Measurements from ENCODE around the gene FAM237A. TPM values are rescaled to one million over a fixed set of nuclear protein-coding genes. Genes with fewer than 3 reads are reported as not detected.

FAM237A gene
- total RNA-seq (not detected), total RNA-seq (0 to 0.11 (median 0) reads per million in 172 experiments)
- not detected for polyA plus RNA-seq (2013, experiment 1 of 2)
- not detected for polyA plus RNA-seq (2013, experiment 2 of 2)

DNA sequence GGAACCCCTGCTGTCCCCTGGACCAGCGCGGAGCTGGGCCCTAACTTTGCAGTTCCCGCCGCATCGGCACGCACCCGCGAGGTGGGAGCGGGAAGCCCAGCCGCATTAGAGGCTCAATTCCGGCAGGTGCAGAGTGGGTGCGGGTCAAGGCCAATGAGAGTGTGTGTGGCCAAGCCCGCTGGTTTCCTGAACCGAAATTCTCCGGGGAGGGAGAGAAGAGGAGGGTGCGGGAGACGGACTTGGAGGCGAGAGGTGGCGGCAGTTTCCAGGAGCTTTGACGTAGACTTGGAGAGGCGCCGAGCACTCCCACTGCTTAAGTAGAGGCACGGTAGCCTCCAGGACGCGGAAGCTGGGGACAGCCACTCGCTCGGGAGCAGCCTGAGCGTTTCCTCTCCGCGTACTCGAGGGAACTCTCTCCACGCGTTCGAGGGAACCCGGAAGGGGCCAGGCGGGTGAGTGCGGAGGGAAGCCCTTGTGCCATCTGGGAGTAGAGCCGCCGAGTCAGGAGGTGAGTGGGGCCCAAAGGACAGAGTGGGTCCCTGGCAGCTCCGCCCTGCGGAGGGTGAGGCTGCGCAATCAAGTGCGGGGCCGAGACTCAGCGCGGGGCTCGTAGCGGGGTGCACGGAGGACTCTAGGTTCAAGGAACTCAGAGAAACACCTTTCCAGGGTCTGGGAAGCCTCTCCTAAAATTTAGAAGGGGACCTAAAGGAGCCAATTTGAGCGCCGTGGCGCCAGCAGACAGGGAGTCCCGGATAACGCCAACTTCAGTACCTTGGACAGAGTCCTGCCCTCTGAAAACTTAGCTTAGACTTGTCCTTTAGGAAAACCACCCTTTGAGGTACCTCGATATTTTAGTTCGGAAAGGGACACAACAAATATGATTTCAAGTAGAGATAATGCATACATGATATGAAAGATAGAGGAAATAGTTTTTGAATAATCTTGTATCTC lies at the start of gene FAM237A:
FAM237A (plus strand) TSS at position 413 of the 951 bp plus-strand sequence. CDS start 1,750 bp downstream, outside the sequence.
- ChIA-PET POLR2A (no interaction called here), CTCF (interaction anchor here (0.6 kb wide), 1 partner anchor 898 kb away, joined by 3 read pairs; no protein-coding TSS in a partner anchor)
- DNase-seq (peak in 3 of 14 experiments; percentile 3 to 34 (median 20)), ATAC-seq (ENCODE audit: poor library complexity) (no peak)
- Mint-ChIP-seq H3K36me3 (ENCODE audit: low read depth) (no peaks in the 10 kb centered on the region), H3K27me3 (peaks cover 33% of the 10 kb centered on the region), H3K9me3 (no peaks in the 10 kb centered on the region), H3K27ac (no peak within 1 kb of the TSS), H3K4me3 (no peak within 1 kb of the TSS), H3K4me1 (ENCODE audit: low read depth) (no peaks in the 10 kb centered on the region)
- peaks cover 4 to 14% of the 10 kb centered on the region in 2 experiments for H3K9me3 ChIP-seq (ENCODE audit: control insufficient read depth in 1 of 2, insufficient read depth in 1 of 2, low read length in 2 of 2)
- H3K4me3 ChIP-seq (ENCODE audit: low read length), result no peak within 1 kb of the TSS
- TF ChIP-seq, protein P1, sequence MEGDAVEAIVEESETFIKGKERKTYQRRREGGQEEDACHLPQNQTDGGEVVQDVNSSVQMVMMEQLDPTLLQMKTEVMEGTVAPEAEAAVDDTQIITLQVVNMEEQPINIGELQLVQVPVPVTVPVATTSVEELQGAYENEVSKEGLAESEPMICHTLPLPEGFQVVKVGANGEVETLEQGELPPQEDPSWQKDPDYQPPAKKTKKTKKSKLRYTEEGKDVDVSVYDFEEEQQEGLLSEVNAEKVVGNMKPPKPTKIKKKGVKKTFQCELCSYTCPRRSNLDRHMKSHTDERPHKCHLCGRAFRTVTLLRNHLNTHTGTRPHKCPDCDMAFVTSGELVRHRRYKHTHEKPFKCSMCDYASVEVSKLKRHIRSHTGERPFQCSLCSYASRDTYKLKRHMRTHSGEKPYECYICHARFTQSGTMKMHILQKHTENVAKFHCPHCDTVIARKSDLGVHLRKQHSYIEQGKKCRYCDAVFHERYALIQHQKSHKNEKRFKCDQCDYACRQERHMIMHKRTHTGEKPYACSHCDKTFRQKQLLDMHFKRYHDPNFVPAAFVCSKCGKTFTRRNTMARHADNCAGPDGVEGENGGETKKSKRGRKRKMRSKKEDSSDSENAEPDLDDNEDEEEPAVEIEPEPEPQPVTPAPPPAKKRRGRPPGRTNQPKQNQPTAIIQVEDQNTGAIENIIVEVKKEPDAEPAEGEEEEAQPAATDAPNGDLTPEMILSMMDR (IDR thresholded peaks at IDR 0.05), result no peak
- no peaks in the 10 kb centered on the region for H3K4me1 ChIP-seq (ENCODE audit: insufficient read depth, low read length)
- no peak within 1 kb of the TSS for H3K27ac ChIP-seq (ENCODE audit: low read depth in 1 of 2, low read length in 2 of 2)
- no peaks in the 10 kb centered on the region for H3K36me3 ChIP-seq (ENCODE audit: insufficient read depth, low read length)
- H3K27me3 ChIP-seq (ENCODE audit: control insufficient read depth in 1 of 2, insufficient read depth in 2 of 2, low read length in 2 of 2), result peaks cover 21 to 35% of the 10 kb centered on the region in 2 experiments
- intact Hi-C loops (cut with DNase I, micrococcal nuclease), result no loop called here

- H3K27ac Mint-ChIP-seq, result no peak overlapping the region
- CTCF ChIA-PET, result no interaction called here
- TF ChIP-seq, protein P1 (IDR thresholded peaks at IDR 0.05), result no peak
- ATAC-seq (ENCODE audit: poor library complexity) (no peak), DNase-seq (no peak)
- no peaks in the 10 kb centered on the region for H3K27me3 Mint-ChIP-seq
- Histone ChIP-seq H3K27me3 (ENCODE audit: control insufficient read depth in 1 of 2, insufficient read depth in 2 of 2, low read length in 2 of 2) (no peaks in the 10 kb centered on the region), H3K4me1 (ENCODE audit: insufficient read depth, low read length) (no peaks in the 10 kb centered on the region), H3K4me3 (ENCODE audit: low read length) (no peak overlapping the region), H3K9me3 (ENCODE audit: control insufficient read depth in 1 of 2, insufficient read depth in 1 of 2, low read length in 2 of 2) (no peaks in the 10 kb centered on the region), H3K36me3 (ENCODE audit: insufficient read depth, low read length) (no peaks in the 10 kb centered on the region), H3K27ac (ENCODE audit: low read depth in 1 of 2, low read length in 2 of 2) (no peak overlapping the region)
- H3K4me1 Mint-ChIP-seq (ENCODE audit: low read depth), result no peaks in the 10 kb centered on the region
- no peaks in the 10 kb centered on the region for H3K9me3 Mint-ChIP-seq
- POLR2A ChIA-PET, result no interaction called here
- H3K4me3 Mint-ChIP-seq, result no peak overlapping the region
- no peaks in the 10 kb centered on the region for H3K36me3 Mint-ChIP-seq (ENCODE audit: low read depth)
- intact Hi-C loops (cut with DNase I, micrococcal nuclease), result no loop called here
Measured at GRCh38 chr2:206597717-206598218, 44.5 kb upstream of the FAM237A start.

- ATAC-seq (ENCODE audit: poor library complexity), result no peak
- no peak overlapping the region for H3K27ac ChIP-seq (ENCODE audit: low read depth in 1 of 2, low read length in 2 of 2)
- DNase-seq, result no peak
- H3K9me3 Mint-ChIP-seq, result no peaks in the 10 kb centered on the region
- H3K36me3 ChIP-seq (ENCODE audit: insufficient read depth, low read length), result no peaks in the 10 kb centered on the region
- H3K27me3 ChIP-seq (ENCODE audit: control insufficient read depth in 1 of 2, insufficient read depth in 2 of 2, low read length in 2 of 2), result no peaks in the 10 kb centered on the region
- TF ChIP-seq, protein P1 (IDR thresholded peaks at IDR 0.05), result no peak
- H3K4me1 Mint-ChIP-seq (ENCODE audit: low read depth), result no peaks in the 10 kb centered on the region
- H3K4me3 Mint-ChIP-seq, result no peak overlapping the region
- no peaks in the 10 kb centered on the region for H3K27me3 Mint-ChIP-seq
- no peaks in the 10 kb centered on the region for H3K36me3 Mint-ChIP-seq (ENCODE audit: low read depth)
- no peak overlapping the region for H3K4me3 ChIP-seq (ENCODE audit: low read length)
- no peaks in the 10 kb centered on the region for H3K9me3 ChIP-seq (ENCODE audit: control insufficient read depth in 1 of 2, insufficient read depth in 1 of 2, low read length in 2 of 2)
- H3K27ac Mint-ChIP-seq, result no peak overlapping the region
- CTCF ChIA-PET, result interaction anchor here (0.7 kb wide), 1 partner anchor 8 kb away, joined by 3 read pairs; no protein-coding TSS in a partner anchor
- POLR2A ChIA-PET, result no interaction called here
- no peaks in the 10 kb centered on the region for H3K4me1 ChIP-seq (ENCODE audit: insufficient read depth, low read length)
- intact Hi-C loops (cut with DNase I, micrococcal nuclease), result no loop called here
Measured at GRCh38 chr2:206603243-206603642, 39.0 kb upstream of the FAM237A start.
